HG02870 (cell line): Measurements from ENCODE around the gene NAP1L4.

ENCODE experiments used
- ATAC-seq: cut with Tn5 transposase; IDR thresholded peaks from one replicate; pipeline ENCODE4 v1.9.1; 2021; ENCODE audit warnings: mild to moderate bottlenecking, moderate library complexity; ENCODE audit not compliant: unreplicated experiment

Gene NAP1L4

DNA sequence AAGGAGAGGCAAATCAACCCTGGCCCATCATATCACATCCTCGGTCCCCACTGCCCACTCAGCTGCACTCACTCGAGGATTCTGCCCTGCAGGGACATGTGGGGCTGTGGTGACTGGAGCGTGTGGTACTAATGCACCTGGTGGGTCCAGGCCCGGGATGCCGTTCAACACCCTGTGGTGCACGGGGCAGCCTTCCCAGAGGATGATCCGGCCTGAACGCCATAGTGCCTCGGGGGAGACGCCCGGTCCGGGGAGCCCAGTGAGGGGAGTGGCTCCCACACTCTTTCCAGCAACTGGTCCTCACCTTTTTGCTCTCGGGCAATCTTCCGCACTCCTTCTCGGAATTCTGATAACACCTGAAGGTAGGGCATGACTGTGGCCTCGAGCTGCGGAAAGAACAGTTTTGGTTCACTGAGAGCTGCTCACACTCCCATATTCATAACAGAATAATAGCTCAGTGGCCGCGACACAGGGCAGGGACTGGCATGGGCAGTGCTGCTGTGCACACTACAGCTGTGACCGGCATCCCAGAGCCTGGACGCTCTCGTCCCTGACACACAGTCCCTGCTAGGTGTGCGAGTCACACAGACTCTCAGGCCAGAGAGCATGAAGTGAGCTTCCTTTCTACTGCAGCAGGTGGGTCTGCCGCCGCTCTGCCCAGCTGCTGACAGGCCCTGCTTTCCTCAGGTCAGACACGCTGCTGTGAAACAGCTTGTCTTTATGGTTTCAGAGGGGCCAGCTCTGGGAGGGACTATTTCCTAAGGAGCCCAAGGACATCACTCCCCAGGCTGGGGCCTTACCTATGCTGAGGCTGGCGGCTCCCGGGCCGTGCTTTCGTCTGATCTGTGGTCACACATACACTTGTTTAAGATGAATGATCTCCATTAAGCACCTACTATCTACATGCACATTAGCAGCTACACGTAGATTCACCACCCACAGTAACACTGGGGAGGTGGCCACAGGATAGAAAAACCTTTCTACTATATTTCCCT lies 20.1 kb upstream of the NAP1L4 start:
- no peak for ATAC-seq

DNA sequence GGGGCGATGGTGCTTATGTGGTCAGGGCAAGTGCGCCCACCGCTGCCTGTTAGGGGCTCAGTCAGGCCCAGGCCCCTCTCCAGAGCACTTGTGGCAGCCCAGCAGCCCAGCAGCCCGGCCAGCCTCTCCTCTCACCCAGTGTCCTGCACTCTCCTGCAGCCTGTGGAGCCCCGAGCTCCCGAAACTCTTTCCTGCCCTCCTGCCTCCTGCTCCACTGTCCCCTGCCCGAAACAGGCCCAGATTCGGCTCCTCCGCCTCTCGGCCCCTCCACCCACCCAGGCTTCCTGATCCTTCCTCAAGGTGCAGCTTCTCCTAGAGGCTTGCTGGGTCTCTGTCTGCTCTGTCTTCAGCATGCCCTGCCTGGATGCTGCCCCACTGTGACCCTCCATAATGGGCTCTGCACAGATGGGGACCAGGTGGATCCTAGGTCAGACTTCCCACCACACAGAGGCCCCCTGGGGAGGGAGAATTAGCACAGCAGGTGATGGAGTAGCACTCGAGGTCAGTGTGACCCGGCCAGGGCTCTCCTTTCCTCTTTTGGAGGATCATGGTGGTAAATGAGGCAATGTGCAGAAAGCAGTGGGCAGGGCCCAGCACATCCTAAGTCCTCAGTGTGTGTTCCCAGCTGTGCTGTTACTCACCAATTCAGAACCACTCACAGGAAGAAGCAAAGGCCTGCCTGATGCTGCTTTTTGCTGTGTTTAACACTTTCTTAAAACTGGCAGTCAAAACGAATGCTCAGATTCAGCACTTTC lies 18.6 kb upstream of the NAP1L4 start:
- no peak for ATAC-seq

DNA sequence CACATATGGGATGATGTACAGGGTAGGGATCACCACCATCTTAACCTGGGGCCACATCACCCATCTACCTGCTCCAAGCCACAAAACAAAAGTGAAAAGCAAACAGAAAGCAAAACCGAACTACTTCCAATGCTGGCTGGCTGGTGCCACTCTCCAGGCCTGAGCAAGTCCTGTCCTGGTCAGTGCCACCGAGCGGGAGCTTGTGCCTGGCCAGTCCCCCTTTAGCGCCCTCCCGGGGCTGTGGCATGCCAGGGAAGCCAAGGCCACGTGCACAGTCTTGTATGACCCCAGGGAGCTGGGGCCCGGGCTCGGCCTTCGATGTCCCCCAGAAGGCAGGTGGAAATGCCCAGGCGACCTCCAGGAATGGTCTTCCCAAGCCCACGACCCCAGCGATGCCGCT lies 17.9 kb upstream of the NAP1L4 start:
- ATAC-seq, result no peak

DNA sequence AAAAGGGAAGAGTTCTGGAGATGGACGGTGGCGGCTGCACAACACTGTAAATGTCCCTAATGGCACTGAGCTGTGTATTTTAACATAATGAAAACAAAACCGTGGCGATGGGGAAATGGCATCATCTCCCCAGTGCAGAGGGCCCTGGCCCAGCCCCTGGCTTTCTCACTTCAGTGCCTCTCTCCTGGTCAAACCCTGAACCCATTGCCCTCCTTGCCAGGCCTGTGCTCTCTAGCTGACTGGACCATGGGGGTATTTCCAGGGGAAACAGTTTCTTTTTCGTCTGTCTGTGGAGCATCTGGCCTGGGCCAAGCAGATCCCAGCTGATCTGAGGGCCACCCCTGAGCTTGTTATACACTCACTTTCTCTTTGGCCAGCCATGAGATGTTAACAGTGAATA lies 17.4 kb upstream of the NAP1L4 start:
- no peak for ATAC-seq

DNA sequence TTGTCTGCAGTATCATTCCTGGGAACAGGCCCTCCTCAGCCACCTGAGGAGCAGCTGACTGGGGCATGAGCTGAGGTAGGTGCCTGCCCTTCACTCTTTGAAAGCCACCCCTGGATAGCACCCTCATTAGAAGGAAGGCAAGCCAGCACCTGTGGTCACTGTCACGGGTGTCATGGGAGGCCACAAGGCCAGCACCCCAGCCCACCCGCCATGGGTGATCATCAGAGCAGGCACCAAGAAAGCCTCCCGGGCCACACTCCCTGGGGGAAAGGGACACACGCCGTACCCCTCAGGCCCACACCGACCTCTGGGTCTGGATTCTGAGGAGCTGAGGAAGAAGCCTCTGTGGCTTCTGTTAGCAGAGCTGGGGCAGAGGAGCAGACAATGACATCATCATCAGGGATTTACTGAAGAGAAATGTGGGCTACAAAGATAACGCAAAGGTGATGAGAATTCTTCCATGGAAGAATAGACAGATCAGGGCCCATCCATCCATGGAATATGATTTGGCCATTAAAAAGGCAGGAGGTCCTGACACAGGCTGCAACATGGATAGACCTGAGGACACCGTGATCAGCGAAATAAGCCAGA lies 16.7 kb upstream of the NAP1L4 start:
- no peak for ATAC-seq

DNA sequence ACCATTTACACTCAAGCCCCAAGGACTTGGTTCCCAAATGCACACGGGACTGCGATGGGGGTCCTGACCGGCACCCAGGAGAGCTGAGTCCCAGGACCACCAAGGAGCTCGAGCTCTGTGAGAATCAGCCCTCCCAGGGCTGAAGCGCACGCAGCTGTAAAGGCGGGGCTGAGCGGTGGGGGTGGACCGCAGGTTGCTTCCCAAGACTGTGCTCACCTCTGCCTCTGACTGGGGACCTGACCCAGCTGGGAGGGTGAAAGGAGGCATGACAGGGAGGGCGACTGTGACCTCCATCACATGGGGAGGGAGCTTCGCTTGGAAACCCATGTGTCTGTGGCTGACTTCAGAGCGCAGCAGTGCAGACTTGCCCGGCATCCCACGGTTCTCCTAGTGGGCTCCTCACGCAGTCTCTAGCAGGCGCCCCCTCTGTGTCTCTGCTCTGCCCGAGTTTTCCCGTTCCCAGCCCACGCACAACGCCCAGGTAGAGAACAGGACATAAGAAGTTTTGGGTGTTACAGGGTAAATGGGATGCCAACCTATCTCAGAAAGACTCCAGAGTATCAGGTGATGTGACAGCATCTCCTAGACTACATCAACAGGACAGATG lies 15.4 kb upstream of the NAP1L4 start:
- no peak for ATAC-seq

DNA sequence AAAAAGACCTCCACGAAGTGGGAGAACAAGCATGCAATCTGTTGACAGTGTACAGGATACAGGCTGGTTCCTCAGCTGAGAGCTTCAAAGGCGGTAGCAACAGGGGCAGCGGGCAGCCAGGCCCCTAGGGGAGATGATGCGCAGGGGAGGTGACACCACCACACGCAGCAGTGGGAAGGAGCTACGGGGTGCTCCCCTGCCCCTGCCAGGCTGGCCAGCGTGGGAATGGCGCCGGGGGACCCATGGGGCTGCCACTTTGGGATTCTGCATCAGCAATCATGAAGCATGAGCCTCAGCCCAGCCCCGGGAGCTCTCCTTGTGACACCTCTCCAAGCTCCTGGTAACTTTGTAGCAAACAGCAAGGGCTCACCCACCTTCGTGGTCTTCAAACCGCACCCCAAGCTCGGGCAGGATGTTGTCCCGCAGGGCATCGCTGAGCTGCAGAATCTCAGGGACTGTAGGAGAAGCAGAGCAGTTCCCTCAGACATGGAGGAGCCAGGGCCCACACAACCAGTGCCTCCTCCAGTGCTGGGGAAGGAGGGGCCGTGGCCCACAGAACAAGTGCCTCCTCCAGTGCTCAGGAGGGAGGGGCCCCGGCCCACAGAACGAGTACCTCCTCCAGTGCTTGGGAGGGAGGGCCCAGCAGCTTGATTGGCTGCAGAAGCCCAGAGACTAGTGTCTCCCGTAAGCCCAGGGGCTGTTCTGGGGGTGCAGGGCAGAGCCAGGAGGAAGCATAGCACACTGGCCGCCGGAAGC lies 14.6 kb upstream of the NAP1L4 start:
- no peak for ATAC-seq

DNA sequence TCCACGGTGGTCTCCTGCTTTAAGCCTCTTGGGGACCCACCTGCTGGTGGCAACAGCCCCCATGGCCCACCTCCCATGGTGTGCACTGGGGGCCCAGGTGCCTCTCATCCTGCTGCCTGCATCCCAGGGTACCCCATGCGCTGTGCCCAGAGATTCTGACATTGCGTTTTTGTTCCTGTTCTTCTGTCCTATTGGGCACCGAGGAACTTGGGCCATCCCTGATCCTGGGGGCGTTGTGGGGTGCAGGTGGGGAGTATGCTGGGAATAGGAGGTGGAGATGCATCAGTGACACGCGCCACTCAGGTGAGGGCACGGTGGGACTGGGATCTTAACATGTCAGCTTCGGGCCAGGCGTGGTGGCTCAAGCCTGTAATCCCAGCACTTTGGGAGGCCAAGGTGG lies 12.4 kb upstream of the NAP1L4 start:
- no peak for ATAC-seq

DNA sequence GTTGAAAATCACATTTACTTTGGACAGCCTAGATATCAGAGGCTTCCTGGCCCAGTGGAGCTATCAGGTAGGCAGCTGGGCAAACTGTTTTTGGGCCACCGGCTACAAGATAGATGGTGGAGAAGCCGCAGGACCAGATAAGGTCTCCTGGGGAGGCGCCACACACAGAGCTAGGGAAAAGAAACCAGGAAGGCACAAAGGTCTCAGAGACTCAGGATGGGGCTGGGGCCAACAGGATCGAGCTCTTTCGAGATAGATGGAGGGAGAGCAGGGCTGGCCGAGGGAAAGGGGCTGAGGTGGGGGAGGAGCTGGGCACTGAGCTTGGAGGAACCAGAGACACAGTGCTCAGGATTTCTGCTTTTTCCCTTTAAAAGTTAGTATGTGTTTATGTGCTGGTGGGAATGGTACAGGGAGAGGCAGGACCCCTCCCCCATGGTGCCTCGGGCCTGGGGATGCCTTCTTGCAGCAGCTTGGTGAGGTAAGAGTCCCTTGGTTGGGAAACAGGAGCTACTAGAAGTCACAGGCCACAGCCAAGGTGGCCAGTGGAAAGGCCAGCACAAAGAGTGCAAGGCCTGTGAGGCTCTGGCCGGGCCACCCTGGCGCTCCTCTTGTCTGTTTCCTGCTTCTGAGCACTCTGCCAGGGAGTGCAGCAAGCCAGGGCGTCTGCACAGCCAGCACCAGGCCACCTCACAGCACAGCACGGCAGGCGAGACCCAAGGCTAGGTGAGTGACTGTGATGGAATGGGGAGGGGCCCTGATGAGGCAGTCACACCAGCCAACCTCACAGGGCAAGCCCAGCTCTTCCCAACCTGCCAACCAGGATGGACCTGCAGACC lies 11.5 kb upstream of the NAP1L4 start:
- no peak for ATAC-seq

DNA sequence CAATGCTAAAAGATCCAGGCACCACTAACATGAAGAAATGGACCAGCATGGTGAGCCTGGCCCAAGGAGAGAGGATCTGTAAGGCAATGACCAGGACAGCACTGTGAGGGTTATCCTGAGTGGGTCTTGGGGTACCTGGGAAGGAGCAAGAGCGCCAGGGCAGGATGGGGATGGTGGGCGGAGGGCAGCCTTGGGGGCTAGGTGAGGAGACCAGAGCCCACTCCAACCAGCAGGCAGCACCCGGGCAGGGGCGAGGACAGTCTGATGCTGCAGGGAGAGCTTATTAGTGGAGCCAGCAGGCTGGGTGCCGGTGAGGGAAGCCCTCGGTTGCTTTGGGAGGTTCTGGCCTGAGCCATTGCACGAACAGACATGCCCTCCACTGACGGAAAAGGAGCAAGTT lies 10.7 kb upstream of the NAP1L4 start:
- ATAC-seq, result no peak

DNA sequence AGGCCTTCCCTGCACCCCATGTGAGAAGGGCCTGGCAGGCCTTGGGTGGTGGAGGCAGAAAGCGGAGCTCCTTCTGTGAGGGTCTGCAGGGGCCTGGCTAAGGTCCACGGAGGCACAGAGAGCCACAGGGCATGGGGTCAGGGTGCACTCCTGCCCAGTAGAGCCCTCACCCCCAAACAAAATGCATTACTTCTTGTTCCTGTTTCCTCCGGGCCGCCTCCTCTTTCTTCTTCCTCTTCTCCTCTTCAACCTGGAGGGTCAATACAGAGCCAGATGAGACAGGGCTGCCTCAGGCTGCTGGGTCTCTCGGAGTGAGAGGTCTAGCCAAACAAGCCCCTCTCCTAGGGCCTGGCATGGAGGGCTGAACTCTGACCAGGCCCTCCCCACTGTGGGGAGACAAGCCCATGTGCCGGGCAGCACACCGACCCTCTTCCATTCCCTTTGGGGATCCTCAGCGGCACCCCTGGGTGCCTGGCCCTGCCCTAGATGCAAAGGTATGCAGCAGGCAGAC lies 10.3 kb upstream of the NAP1L4 start:
- no peak for ATAC-seq

DNA sequence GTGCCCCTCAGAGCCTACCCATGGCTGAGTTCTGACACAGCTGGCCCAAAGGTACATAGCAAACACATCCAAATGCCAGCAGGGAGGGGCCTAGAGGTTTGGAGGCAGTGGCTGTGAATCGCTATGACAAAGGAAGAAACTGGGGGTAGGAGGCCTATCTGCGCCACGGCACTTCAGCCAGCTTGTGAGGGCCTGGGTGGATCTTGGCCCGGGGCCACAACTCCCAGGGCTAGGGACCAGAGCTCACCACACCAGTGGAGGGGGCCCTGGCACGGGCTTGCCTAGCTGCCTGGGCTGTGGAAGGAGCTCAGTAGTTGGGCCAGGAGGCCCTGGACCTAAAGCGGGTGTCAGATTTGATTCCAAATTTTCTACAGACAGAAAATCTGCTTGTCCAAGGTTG lies 9.4 kb upstream of the NAP1L4 start:
- ATAC-seq, result no peak

DNA sequence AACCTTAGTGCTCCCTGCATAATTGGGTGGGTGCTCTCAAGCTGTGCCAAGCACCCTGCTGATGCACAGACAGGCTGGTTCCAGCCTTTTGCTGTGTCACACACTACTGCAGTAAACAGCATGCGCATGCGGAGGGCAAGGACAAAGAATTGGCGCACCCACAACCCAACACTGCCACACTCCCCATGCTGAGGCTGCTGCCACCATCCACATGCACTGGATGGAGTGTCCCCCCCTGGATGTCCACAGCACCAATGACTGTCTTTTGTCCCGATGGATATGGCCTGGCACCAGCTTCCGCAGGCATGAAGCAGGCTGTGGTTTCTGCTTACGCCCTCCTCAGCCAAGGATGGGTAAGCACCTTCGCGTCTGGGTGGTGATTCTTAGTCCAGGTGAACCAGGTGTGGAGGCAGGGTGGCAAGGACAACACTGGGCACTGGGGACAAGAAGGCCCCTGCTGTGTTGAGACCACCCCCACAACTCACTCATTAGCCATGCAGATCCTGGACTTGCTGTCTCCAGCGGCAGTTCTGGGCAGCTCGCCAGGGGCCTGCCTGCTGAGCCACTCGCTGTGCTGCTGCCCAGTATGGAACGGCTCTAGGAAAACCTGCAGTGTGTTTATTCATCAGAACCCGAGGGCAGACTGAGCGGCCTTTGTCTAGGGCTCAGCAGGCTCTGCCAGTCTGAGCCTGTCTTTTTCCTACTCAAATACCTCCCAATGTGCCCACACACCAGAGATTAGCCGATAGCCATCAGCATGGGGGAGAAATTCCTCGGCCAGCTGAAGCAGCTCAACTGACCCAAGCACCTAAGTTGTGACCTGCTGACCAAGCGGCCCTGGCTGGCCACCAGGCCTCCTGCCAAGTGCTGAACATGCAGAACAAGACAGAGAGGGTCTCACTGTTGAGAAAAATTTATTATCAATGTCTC lies 8.2 kb upstream of the NAP1L4 start:
- ATAC-seq, result no peak

DNA sequence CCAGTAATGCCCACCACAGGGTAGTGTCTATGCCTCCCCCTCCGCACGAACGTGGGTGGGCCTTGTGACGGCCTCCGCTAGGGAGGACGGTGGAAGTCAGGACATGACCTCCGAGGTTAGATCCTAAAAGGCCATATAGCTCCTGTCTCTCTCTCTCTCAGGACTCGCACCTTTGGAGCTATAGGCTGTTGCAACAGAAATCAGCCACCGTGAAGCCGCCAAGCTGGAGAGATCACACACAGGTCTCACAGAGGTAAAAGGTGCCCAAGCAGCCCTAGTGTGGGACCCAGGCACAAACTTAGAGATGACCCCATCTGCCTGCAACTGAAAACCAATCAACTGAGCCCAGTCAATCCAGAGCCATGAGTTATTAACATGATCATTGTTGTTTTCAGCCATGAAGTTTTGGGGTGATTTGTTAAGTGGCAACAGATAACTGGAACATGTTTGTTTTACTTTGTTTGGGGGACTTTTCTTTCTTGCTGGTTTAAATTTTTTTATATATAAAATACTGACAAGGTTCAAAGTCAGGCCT lies 7.4 kb upstream of the NAP1L4 start:
- no peak for ATAC-seq

DNA sequence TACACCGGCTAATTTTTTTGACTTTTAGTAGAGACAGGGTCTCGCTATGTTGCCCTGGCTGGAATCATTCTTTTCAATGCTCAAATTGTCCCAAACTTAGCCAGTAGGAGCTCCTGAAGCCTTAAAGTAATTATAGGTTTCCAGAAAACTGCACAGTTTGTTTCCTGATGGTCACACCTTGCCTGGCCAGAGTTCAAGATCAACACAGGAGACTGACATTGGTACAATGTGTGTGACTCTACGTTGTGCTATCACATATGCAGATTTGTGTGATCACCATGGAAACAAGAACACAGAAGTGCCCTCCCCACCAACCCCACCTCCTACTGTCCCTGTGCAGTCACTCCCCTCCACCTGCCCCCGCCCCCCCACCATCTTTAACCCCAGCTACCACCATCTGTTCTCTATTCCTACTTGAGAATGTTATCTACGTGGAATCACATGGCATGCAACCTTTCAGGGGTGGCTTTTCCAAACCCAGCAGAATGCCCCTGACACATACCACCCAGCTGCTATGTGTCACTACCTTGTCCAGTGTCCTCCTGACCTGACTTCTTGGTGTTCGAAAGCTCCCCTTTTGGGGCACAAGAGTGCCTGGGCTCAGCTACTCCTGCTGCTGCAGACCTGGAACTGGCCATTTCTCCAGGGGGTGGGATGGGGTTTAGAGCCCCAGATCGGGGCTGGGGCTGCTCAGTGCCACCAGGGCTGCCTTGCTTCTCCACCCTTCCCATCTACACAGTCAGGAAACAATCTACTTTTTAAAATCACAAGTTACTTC lies 6.1 kb upstream of the NAP1L4 start:
- no peak for ATAC-seq

DNA sequence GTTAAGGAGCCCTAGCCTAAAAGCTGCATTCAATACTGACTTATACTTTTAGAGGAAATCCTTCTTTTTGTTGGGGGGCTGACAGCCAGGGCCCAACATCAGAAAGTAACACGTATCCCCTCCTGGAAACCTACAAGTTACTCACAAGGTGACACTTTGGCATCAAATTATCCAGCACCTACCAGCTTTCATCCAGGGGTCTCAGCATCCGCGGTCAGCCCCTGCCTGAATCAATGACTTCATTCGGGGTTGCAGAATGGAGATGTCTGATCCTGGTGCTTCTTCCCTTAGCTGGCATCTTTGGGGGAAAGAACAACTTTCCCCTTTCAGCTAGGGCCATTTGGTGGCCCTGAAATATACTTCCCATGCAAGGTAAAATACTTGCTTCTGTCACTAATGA lies 5.3 kb upstream of the NAP1L4 start:
- no peak for ATAC-seq

DNA sequence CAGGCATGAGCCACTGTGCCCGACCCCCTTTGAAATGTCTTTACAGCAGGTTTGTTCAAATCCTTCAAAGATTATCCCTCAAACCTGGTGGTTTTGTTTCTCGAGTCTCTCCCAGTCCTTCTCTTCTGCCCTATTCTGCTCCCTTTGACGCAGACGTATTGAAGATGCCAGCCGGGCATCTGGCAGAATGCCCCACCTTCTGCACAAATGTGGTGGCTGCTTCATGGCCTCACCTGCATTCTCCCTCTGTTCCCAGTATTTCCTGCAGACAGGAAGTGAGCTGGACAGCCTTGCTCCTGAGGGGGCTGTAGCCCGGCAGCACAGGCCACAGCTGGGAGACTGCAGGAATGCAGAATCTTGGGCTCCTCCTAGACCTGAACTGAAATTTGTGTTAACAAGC lies 4.8 kb upstream of the NAP1L4 start:
- ATAC-seq, result no peak
